GM18519 (cell line): ENCODE measurements around the gene APC2.
"Not testable (repeated sequence)": the region's sequence is repeated elsewhere in the genome, so short reads cannot be mapped to it uniquely, and the experiment has no call there.

ENCODE experiments used
- ATAC-seq: cut with Tn5 transposase; IDR thresholded peaks from one replicate; pipeline ENCODE4 v1.9.1; 2021; ENCODE audit warnings: mild to moderate bottlenecking, moderate library complexity; ENCODE audit not compliant: unreplicated experiment, low FRiP score

Gene APC2

DNA sequence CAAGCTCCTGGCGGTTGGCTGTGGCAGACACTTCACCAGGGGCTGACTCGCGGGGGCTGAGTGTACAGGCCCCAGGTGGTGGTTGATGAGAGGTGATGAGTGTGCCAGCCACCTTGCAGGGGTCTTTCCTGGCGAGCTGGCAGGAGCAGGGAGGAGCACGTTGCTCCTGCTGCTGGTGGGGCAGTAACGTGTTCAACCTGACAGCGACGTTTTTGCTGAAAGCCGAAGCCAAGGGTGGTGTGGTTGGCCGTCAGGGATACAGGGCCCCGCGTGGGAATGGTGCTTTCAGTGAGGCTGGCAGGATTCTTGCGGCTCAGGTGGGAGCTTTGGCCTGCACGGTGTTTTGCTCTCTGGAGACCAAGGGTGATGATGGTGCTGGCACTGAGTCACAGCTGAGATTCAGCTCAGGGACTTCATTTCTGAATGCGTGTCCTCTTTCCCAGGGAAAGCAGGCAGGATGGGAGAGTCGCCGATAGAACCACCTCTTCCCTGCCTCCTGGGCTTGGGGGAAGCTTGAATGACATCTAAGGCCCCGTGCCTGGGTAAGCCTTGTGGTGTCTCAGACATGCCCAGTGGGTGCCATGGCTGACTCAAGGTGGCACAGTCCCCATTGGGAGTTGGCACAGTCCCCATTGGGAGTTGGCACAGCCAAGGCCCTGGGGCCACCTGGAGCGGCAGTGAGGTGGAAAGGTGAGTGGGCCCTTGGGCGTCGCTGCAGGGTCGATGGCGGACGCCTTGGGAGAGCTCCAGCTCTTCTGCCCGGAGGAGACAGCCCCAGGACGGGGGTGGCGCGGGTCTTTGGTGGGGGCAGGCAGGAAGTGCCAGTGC lies 33.7 kb upstream of the APC2 start:
- ATAC-seq: no peak

DNA sequence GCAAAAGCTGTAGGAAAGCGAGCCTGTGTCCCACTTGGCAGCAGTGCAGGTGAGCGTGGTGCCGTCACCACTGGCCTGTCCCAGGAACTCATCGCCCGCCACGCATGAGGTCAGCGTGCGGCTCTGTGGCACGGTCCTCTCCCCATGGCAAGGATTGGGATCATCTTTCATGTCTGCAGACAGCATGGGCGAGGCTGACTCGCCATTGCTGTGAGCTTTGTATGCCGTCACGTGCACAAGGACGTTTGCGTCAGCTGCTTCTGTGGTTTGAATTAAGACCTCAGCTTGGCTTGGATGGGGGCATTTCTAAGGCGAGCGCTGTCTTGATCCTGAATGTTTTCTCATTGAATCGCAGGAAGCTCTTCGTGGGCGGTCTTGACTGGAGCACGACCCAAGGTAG lies 32.8 kb upstream of the APC2 start:
- no peak for ATAC-seq

DNA sequence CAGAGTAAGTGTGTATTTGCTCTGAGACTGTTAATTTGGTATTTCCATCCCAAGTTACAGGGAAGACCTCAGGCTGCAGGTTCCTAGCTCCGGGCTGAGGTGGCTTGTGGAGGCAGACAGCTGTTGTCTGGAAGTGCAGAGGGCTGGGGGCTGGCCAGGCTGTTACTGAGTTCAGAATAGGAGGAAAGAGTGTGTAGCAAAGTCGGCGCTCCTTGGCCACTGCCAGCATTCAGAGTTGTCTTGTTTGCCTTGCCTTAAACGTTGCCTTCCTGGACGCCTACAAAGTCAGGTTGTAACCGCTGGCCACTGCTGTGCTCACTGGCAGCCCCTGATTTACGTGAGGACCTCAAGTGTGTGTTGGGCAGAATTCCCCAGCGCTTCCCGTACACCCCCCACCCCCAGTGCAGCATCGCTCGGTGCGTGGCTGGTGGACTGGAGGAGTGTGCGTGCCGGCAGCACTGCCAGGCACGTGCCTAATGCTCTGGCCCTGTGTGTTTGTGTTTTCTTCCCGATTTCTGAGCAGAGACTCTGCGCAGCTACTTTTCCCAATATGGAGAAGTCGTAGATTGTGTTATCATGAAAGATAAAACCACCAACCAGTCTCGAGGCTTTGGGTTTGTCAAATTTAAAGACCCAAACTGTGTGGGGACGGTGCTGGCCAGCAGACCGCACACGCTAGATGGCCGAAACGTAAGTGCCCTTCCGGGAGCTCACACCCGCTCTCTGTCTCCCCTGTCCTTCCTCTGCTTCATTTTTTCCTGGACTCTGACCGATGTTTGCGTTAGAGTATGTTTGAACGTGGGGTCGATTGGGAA lies 32.0 kb upstream of the APC2 start:
- ATAC-seq: no peak

DNA sequence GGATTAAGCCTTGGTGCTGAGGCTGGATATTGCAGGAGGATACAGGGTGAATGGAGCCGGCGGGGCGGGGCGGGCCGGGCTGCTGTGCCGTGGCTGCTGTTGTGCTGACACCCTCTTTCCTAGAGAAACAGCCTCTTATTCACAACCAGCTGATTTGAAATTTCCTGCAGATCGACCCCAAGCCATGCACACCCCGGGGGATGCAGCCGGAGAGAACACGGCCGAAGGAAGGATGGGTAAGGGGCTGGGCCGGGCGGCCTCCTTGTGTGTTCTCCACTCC lies 31.5 kb upstream of the APC2 start:
- ATAC-seq: no peak

DNA sequence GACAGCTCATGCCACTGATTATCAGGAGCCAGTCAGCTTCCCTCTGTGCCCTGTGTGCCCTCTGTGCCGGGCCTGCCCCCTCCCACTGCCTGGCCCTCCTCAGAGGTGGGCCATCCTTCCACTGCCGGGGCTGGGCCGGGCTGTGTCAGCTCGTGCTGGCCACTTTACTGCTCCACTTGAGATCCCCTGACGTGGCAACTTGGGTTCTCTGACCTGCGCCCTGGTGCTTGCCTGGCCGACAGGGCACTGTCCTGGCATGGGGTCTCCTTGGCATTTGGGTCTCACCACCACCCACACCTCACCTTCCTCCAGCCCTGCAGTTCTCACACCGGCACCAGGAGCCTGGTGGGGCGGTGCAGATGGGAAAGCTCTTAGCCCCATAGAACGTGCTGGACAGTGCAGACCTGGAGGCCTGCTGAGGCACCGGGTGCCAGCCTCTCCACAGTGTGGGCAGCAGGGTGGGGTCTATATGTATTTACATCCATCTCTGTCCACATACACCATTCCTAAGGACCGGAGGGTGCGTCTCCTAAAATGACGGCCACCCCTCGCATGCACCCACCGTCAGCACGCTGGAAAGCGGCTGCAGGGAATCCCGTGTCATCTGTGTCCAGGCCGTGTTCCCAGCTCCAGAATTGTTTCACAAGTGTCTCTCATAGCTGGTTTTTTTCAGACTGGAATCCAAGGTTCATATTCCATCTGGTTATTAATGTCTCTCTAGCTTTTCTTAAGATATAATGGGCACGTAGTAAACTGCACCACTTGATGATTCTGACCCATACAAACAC lies 30.8 kb upstream of the APC2 start:
- ATAC-seq: no peak

DNA sequence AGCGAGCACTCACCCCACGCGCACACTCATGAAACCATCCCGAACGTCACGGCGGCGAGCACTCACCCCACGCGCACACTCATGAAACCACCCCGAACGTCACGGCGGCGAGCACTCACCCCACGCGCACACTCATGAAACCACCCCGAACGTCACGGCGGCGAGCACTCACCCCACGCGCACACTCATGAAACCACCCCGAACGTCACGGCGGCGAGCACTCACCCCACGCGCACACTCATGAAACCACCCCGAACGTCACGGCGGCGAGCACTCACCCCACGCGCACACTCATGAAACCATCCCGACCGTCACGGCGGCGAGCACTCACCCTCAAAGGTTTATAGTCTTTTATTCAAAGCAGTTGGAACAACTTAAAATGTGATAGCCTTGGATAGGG lies 29.8 kb upstream of the APC2 start:
- not testable (repeated sequence) for ATAC-seq

DNA sequence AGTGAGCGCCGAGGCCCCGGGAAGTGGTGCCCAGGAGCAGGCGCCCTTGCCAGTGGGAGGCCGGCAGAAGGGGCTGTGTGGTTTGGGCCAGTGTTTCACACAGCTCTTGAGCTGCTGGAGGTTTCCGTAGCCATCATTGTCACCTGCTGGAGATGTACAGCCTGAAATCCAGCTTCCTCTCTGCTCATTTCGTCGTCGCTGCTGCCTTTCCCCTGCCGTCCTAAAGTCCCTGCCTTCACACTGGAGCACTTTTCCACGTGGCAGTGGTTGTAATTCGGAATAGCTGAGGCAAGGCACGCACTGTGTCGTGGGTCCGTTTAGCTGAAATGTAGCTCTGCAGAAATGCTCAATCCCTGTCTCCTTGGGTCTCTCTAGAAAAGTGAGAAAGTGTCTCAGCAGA lies 29.3 kb upstream of the APC2 start:
- ATAC-seq: no peak

DNA sequence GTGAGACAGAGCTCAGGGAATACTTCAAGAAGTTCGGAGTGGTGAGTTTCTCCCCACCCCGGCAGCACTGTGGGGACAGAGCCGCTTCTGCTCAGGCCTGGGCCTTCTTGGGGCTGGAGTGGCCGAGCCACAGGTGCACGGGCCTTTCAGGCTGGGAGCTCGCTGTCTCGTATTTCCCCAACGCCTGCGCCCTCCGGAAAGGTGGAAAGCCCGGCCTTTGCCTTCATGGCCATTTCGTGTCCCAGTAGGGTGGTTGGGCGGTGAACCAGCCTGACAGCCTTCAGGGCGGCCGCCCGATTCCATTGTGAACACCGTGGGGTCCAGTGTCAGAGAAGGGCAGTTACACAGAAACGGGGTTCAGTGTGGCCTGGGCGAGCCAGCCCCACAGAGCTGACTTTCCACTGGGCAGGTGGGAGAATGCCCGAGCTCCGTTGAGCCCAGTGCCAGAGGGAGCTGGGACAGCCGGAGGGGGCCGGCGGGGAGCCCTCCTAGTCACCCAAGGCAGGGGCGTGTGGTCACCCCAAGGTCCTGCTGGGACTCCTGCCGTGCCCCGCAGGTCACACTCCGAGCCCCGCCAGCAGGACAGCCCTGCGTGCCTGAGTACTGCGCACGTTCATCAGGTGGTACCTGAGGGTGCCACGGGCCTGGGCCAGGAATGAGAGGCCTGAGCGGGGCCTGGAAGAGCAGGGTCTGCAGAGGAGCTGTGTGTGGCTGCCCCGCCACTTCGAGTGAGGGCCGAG lies 28.5 kb upstream of the APC2 start:
- ATAC-seq: no peak

DNA sequence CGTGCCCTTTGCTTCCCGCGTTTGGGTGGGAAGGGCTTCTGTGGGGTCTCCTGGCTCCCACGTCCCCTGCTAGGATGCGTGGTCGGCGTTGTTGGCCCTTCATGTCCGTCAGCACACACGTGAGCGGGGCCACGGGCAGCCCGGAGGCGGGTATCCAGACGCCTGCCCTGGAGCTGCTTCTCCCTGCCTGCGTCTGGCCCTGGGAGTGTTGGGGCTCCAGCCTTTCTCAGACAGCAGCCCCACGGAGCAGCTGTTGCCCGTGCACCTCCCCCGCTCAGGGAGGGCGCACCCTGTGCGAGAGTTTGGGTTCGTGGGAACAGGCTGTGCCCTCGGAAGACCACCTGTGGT lies 28.0 kb upstream of the APC2 start:
- ATAC-seq: no peak

DNA sequence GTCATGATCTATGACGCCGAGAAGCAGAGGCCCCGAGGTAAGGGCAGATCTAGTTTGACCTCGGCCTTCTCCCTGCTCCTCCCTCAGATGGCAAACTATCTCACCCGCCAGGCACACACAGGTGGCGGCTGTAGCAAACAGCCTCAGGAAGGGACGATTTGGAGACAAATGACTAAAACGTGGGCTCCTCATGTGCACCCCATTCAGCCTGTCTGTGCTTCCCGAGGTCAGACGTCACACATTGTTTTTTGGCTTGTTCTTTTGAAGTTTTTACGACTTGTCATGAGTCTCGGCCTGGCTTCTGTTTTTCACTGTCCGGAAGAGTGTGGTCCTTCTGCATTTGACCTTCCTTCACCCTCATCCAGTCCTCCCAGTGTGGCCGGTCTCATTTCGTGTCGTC lies 27.6 kb upstream of the APC2 start:
- ATAC-seq: no peak

DNA sequence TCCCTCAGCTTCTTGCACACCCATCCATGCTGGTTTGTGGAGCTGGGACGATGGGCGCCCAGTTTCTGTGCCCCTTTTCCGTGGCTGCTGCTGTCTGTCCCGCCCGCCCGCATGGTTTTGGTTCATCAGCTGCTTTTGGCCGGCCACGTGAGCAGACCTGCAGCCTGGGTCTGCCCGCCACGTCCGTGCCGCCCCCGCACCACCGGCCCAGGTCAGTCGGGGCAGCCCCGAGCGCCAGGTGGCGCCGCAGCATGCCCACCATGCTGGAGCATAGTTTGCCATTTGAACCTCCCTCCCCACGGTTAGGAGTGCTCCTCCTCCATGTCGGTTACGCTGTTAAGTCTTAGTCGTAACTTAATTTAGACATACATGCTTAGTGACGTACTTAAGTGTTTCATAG lies 27.0 kb upstream of the APC2 start:
- ATAC-seq: no peak

DNA sequence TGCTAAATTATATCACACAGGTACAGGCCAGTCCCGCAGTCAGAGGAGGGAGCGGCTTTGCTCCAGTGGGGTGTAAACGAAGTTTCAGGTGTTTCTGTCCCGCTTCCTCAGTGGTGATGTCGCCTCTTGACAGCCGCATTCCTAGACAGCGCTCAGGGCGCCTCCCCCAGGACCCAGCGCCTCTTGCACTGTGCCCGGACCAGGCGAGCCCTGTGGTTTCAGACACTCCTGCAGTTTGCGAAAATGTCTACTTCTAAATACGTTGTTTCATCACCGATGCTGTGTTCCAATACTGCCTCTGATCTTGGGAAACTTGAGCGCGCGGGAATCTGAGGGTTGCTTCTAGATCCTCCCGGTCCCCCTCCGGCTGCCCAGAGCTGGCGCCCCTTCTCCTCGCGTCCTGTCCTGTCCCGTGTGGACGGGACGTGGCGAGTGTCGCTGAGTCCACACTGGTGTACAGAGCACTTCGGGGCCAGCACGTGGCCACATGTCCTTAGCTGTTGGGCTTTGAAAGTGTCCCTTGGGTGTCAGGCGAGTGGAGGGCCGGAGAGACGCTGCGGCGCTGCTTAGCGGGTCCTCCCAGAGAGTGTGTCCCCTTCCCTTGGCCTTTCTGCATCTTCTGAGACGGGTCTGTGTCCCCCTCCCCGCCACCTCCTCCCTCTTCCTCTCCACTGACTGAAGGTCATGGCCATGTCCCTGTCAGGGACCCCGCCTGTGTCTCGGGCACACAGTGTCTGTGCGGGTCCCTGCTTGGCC lies 26.3 kb upstream of the APC2 start:
- no peak for ATAC-seq

DNA sequence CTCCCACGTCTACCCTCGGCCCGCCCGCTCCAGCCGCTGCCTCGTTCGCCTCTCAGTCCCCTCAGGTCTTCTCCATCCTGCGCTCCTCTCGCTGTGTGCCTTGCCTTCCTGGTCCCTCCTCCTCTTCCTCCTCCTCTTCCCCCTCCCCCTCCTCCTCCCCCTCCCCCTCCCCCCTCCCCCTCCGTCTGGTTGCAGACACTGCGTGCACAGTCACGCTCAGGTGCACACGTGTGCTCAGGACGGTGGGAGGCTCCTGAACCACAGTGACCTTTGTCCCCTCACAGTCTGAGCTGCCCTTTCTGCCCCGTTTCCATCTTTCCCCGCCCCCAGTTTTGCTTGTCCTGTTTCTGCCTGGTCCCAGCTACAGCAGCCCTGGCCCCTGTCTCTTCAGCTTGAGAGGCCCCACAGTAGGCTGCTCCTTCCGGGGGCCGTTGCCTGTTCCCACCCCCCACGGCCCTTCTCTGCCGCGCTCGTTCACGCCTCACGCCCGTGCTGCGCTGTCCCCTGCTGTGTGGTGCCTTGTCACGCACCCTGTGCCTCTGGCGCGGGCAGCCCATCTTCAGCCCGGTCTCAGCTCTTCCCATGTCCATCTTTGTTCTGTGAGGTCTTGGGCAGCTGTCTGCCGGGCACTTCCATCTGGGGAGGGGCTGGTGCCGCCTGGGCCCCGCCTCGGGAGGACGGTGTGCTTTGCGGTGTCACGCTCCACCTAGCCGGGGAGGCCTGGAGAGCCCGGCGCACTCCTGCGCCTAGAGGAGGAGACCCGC lies 25.5 kb upstream of the APC2 start:
- no peak for ATAC-seq

DNA sequence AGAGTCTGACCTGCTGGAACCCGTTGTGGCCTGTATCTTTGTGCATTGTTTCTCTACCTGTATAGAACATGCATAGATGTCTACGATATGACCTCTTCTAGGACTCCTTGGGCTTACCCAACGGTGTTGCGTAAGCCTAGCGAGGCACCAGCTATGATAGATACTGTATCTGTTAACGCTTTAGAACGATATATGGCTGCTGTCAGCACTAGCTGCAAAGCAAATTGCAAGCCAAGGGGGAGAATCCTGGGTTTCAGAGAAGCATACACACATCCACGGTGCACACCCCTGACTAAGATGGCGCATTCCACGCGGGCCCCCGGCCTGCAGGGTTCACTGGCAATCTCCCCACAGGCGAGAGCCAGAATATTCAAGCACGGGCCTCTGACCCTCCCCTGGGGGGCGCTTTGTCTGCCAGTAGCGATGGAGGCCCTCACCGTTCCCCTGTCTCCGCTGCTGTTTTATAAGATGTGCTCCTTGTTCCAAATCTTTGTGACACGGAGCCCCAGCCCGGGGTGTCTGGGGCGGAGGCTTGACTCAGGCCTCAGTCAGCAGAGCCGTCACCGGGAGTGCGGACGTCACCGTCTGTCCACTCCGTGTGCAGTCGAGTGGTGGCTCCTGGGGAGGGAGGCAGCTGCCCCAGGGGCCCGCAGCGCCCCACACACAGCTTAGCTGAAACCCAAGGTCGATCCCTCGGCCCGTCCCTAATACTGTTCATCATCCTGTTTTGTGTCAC lies 24.7 kb upstream of the APC2 start:
- ATAC-seq: no peak

DNA sequence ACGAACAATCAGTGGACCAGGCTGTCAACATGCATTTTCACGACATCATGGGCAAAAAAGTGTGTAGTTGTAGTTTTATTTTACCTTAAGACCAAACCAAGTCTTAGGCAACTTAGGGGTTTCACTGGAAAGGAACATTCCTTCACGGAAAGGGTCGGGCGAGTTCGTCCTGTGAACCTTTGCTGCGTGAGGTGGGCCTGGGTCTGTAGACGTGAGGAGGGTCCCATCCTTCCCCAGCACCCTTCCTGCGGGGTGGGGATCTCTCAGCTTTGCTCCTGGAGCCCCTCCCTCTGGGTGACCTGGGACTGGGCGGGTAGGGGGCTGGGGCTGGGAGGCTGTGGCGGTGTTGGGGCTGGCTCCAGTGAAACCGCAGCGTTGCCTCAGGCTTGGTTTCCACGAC lies 24.0 kb upstream of the APC2 start:
- ATAC-seq: no peak

DNA sequence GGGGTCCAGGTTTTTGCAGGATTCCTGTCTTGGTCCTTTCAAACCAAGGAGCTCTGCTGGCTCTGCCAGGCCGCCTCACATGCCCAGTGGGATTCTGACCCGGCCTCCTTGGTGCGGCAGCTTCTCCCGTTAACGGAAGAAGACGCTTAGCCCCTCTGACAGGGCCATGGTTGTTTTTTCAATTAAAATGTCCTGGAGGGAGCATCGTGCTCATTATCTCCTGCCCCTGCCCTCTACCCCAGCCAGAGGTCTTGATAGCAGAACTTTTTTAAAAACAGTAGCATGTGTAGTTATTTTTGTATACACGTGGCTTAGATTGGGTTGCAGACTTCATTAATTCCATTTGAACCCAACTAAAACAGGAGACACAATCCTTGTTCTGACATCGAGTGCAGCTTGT lies 23.2 kb upstream of the APC2 start:
- no peak for ATAC-seq

DNA sequence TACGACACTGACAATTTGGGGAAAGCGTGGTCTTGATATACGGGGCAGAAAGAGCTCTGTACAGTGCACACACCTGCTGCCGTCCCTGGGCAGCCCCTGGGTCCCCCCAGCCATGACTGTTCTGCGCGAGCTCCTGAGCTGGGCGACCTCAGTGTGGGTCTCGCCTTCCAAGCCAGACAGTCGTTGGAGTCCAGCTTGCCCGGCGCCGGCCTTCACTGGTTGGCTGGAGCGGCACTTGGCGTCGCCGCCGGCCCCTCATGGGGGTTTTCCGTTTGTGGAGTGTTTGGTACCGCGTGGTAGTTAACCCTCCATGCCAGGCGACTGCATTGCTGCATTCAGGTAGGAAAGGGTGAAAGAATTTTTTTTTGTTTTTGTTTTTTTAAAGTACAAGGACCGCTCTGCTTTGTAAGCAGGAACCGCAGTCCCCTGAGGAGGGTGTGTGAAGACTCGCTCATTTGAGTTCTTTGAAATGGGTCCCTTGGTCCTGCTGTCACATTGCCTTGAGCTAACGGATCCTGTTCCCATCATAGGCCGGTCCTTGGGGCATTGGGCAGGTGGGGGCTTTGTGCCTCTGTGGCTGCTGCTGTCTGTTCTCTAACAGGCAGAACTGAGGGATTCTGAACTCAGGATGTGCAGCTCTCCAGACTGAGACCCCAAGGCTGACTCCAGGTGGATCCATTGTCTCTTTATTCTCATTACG lies 22.6 kb upstream of the APC2 start:
- ATAC-seq: no peak

DNA sequence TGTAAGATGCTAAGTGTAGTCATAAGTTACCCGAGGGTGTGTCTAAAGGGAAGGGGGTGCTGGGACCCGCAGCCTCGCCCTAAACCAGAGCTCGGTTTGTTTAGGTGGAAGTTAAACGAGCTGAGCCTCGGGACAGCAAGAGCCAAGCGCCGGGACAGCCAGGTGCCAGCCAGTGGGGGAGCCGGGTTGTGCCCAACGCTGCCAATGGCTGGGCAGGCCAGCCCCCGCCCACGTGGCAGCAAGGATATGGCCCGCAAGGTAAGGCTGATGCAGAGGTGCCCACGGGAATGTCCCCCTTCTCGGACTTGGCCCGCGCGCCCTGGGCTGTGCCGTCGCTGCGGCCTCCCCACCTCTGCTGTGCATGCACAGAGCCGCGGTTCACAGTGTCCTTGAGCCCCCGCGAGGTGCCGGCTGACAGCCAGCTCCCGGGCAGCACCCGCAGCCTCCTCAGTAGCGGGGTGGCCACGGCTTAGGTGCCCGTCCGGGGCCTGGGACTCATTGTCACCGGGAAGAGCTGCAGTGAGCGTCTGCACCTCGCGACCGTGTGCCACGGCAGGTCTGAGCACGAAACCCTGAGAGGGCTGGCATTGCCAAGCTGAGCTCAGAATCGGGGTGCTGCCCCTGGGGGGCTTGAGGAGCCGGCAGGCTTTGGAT lies 21.1 kb upstream of the APC2 start:
- no peak for ATAC-seq
